Erythroblast (primary cell): ENCODE data around the gene XIAP.
A peak's percentile ranks its signal among the peaks of the same experiment; 100 is the strongest.

Experiments
- DNase-seq, 2 experiments: peaks; one replicate each; lab custom pipeline; 2025; lab: John Stamatoyannopoulos, UW
- GATA1 ChIP-seq: IDR thresholded peaks from 2 replicates; pipeline ENCODE4 v1.6.1; 2011; ENCODE audit warnings: low read depth, mild to moderate bottlenecking, control low read depth, low read length, moderate library complexity
- POLR2A ChIP-seq: IDR thresholded peaks from 2 replicates; pipeline ENCODE4 v1.6.1; 2011; ENCODE audit warnings: mild to moderate bottlenecking, low read length

The XIAP gene

DNA sequence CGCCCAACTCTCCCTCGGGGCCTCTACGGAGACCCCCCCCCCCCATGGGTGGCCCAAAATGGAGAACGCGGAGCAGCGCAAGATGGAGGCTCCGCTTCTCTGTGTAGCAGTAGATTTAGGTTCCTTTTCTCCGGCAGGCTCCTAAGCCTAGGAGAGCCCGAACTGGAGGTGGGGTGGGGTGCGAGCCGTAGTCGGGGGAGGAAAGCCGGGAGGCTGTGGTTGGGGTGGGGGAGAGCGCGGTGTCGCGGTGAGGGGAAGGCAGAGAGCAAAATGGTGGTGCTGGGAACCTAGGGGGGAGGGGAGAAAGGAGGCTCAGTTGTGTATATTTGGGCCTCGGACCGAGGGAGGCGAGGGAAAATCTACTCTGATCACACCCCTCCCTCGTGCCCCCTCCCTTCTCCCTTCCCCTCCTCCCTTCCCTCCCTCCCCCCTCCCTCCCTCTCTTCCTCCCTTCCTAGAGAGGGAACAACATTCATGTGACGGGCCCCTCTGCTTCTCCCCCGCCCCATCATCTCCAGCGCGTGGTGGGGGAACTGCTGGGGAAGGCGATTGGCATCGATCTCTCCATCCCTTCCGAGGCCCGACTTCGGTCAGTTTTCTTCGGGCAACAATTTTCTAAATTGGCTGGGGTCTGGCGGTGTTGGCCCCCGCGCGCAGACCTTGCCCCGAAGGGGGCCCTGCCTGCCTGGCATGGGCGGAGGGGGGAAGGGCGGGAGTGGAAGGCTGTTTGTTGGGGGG lies 101.6 kb downstream of the XIAP start, which contains the start of gene STAG2:
STAG2 (plus strand) TSS at position 439 of the 738 bp plus-strand sequence. CDS start 60,922 bp downstream, outside the sequence.
- peak; percentile 89 to 91 for DNase-seq
- TF ChIP-seq POLR2A (peak; percentile 42), GATA1 (no peak)

DNA sequence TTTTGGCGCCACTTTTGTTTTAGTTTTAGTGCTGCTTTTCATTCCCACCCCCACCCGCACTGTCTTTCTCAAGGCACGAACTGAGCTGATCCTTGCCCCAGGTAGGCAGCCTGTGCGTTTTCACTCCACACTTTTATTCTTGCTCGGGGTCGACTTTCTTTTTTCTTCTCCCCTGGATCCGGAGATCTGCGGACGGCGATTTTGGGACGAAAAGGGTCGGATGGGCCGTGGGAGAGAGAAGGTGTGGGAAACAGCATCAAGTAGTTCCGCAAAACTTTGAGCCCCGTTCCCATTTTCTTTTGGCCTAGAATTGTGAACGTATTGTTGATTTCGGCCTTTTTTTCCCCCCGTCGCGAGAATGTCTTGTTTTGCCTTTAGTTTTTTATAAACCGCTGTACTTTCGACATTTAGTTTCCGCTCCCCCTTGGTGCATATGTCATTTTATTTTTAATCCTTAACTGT lies 102.2 kb downstream of the XIAP start:
- DNase-seq = no peak
- TF ChIP-seq POLR2A = no peak
- TF ChIP-seq GATA1 = no peak

DNA sequence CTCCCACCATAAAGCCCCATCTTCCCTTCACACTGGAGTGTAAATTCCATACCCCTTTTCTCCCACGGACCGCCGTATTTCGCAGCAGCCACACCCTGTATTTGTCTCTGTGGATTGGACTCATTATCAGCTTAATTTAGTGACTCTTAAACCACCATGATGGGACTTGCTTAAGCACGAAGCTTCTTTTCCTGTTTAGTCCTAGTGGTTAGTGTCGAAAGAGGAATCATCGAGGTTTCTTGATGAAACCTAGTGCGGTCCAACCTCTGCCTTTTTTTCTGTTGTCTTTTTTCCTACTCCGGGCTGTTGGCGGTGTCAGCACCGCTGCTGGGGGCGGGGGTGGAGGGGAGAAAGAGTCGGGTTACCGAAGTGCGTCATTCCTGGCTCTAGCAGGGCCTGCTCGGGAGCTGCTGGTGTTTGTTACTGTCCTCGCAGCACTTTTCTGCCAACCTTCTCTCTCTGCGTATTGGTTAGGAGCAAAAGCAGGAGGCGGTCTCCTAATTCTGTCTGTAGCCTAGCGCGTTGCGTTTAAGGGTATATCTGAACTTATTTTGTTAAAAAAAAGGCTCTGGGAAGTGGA lies 103.0 kb downstream of the XIAP start:
- DNase-seq = peak; percentile 92
- TF ChIP-seq GATA1 (no peak), POLR2A (peak; percentile 91)
